ENCODE measurements around the gene HMX3. TPM values are rescaled to one million over a fixed set of nuclear protein-coding genes. Genes with fewer than 3 reads are reported as not detected.

Gene HMX3
- total and polyA plus RNA-seq, 2 experiments from 2014 or later, result 0.35 TPM; not detected in 1

DNA sequence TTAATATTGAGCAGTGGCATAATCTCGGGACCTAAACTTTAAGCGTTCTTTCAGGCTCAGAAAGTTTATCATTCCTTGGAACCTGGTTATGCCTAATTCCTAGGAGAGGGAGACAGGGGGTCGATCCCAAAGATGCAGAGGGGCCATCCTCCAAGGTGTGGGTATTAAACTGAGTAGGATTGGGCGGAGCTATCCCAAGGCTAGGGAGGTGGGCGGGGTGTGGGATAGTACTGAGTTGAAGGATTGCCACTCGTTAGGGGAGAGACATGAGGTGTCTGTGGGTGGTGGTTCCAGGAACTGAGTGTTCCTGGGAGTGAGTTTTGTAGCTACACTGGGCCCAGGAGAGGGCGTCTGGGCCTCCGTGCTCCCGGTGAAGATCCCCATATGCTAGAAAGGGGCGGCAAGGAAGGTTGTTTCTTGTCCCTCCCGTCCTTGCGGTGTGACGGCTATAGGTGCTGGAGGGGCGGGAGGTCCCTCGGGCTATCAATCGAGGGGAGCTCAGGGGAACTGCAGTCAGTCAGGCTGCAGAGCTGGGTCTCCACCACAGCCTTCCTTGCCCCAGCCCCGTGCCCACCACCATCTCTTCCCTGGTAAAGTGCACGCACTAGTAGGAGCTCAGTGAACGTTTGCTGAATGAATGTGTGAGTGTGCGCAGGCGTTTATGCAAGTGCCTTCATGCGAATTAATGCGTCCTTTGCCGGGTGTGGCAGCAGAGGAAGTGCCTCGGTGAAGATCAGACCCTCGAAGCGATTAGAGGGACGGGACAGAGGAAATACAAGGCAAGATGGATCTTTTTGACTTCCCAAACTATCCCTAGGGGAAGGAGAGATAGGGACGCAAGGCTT lies 9.1 kb downstream of the HMX3 start:
- H3K4me3 ChIP-seq, result peak overlapping the region; percentile 60
- no peaks in the 10 kb centered on the region for H3K9me2 ChIP-seq (ENCODE audit: insufficient read depth)
- ATAC-seq, result no peak
- no peak overlapping the region for H3K27ac ChIP-seq (ENCODE audit: low read depth)
- no peaks in the 10 kb centered on the region for H3K79me2 ChIP-seq (replicated peaks; ENCODE audit: insufficient read depth)
- H3K36me3 ChIP-seq (ENCODE audit: insufficient read depth), result no peaks in the 10 kb centered on the region
- Mint-ChIP-seq H3K4me1 (peaks cover 63% of the 10 kb centered on the region), H3K36me3 (ENCODE audit: low read depth) (peaks cover 7% of the 10 kb centered on the region; the same call in 2 of the 3 replicates), H3K9me3 (peaks cover 8% of the 10 kb centered on the region; the same call in 2 of the 3 replicates), H3K27ac (no peak overlapping the region), H3K27me3 (ENCODE audit: insufficient read depth, low read depth, poor library complexity) (peaks cover 91% of the 10 kb centered on the region), H3K4me3 (peak overlapping the region; percentile 56)
- peaks cover 41% of the 10 kb centered on the region for H3F3A ChIP-seq (replicated peaks; ENCODE audit: low read depth)
- TF ChIP-seq, protein P1, sequence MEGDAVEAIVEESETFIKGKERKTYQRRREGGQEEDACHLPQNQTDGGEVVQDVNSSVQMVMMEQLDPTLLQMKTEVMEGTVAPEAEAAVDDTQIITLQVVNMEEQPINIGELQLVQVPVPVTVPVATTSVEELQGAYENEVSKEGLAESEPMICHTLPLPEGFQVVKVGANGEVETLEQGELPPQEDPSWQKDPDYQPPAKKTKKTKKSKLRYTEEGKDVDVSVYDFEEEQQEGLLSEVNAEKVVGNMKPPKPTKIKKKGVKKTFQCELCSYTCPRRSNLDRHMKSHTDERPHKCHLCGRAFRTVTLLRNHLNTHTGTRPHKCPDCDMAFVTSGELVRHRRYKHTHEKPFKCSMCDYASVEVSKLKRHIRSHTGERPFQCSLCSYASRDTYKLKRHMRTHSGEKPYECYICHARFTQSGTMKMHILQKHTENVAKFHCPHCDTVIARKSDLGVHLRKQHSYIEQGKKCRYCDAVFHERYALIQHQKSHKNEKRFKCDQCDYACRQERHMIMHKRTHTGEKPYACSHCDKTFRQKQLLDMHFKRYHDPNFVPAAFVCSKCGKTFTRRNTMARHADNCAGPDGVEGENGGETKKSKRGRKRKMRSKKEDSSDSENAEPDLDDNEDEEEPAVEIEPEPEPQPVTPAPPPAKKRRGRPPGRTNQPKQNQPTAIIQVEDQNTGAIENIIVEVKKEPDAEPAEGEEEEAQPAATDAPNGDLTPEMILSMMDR (conservative IDR thresholded peaks at IDR 0.05; ENCODE audit: low read depth in 2 of 2), result peak in 1 of 2 experiments; percentile 27; a peak in 1 of 4 replicates
- TF ChIP-seq, protein P2, sequence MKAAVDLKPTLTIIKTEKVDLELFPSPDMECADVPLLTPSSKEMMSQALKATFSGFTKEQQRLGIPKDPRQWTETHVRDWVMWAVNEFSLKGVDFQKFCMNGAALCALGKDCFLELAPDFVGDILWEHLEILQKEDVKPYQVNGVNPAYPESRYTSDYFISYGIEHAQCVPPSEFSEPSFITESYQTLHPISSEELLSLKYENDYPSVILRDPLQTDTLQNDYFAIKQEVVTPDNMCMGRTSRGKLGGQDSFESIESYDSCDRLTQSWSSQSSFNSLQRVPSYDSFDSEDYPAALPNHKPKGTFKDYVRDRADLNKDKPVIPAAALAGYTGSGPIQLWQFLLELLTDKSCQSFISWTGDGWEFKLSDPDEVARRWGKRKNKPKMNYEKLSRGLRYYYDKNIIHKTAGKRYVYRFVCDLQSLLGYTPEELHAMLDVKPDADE (IDR thresholded peaks at IDR 0.05), result no peak
- TF ChIP-seq ZNF114 (CRISPR knock-in tag; IDR thresholded peaks at IDR 0.05) (no peak), EZH2phosphoT487 (IDR thresholded peaks at IDR 0.05; ENCODE audit: unreplicated experiment) (peak; percentile 79), EZH2 (IDR thresholded peaks at IDR 0.05; ENCODE audit: low read depth, unreplicated experiment) (peak; percentile 94)
- peaks cover 69% of the 10 kb centered on the region; the same call in 1 of the 2 replicates for H3K4me1 ChIP-seq (ENCODE audit: insufficient read depth)
- peak overlapping the region; percentile 66; the same call in 1 of the 2 replicates for H2AFZ ChIP-seq
- H3K4me2 ChIP-seq, result peak overlapping the region; percentile 83
- H4K20me1 ChIP-seq (replicated peaks; ENCODE audit: insufficient read depth), result peaks cover 14% of the 10 kb centered on the region; the same call in 1 of the 2 replicates
- H3K27me3 ChIP-seq (ENCODE audit: insufficient read depth), result peaks cover 100% of the 10 kb centered on the region
- peak; percentile 67 for DNase-seq (ENCODE audit: low spot score)

DNA sequence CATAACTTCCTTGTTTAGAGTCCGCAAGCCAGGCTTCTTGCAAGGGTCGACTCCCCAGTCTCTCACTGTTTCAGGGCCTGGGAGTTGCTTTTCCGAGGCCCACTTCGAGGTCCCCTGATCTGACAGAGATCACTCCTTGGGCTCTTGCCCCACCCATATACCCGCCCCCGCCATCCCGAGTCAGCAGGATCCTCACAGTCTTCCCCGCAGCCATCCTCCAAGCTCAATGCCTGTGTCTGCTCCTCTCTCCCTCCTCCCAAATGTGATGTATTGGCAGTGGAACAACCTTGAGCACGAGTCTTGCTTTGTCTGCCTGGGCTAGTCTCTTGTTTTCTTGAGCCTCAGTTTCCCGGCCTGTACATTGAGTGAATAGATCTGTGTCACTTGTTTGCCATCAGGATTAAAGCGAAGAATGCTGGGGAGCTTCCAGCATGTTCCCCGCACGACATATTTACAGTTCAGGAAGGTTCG lies 9.8 kb downstream of the HMX3 start:
- DNase-seq (ENCODE audit: low spot score), result peak; percentile 42
- no peaks in the 10 kb centered on the region for H3K79me2 ChIP-seq (replicated peaks; ENCODE audit: insufficient read depth)
- no peak for ATAC-seq
- no peaks in the 10 kb centered on the region for H3K36me3 ChIP-seq (ENCODE audit: insufficient read depth)
- peak overlapping the region; percentile 60 for H3K4me3 ChIP-seq
- H3K4me2 ChIP-seq, result peak overlapping the region; percentile 83
- peaks cover 91% of the 10 kb centered on the region for H3K27me3 Mint-ChIP-seq (ENCODE audit: insufficient read depth, low read depth, poor library complexity)
- H3K4me1 ChIP-seq (ENCODE audit: insufficient read depth), result peaks cover 70% of the 10 kb centered on the region
- H4K20me1 ChIP-seq (replicated peaks; ENCODE audit: insufficient read depth), result peaks cover 14% of the 10 kb centered on the region; the same call in 1 of the 2 replicates
- H3K4me1 Mint-ChIP-seq, result peaks cover 63% of the 10 kb centered on the region
- no peak overlapping the region for H3K27ac ChIP-seq (ENCODE audit: low read depth)
- TF ChIP-seq, protein P1 (conservative IDR thresholded peaks at IDR 0.05; ENCODE audit: low read depth in 2 of 2), result no peak
- no peak for TF ChIP-seq EZH2 (IDR thresholded peaks at IDR 0.05; ENCODE audit: low read depth, unreplicated experiment)
- peaks cover 14% of the 10 kb centered on the region; the same call in 2 of the 3 replicates for H3K36me3 Mint-ChIP-seq (ENCODE audit: low read depth)
- H2AFZ ChIP-seq, result no peak overlapping the region
- H3K27ac Mint-ChIP-seq, result no peak overlapping the region
- peaks cover 5% of the 10 kb centered on the region; the same call in 2 of the 3 replicates for H3K9me3 Mint-ChIP-seq
- H3K27me3 ChIP-seq (ENCODE audit: insufficient read depth), result peaks cover 100% of the 10 kb centered on the region
- peak overlapping the region; percentile 56 for H3K4me3 Mint-ChIP-seq
- peaks cover 46% of the 10 kb centered on the region for H3F3A ChIP-seq (replicated peaks; ENCODE audit: low read depth)
- no peaks in the 10 kb centered on the region for H3K9me2 ChIP-seq (ENCODE audit: insufficient read depth)

All from GM23338 (cell line).